Activated effector memory CD4-positive, alpha-beta T cell treated with Interleukin-2 at 50 U/mL for 16 hours (primary cell): ENCODE measurements around the gene CNPY1.

Experiments
- DNase-seq: peaks from one replicate; pipeline ENCODE4 v3.0.0-alpha.2; 2020

Gene CNPY1

GRCh38 chr7:155487509-155488482 is 58.6 kb downstream of the CNPY1 start:
- DNase-seq, result no peak

- no peak for DNase-seq
Observed at GRCh38 chr7:155486783-155487508, 59.4 kb downstream of the CNPY1 start.

- DNase-seq, result no peak
Observed at GRCh38 chr7:155484483-155485399, 61.6 kb downstream of the CNPY1 start.

DNA sequence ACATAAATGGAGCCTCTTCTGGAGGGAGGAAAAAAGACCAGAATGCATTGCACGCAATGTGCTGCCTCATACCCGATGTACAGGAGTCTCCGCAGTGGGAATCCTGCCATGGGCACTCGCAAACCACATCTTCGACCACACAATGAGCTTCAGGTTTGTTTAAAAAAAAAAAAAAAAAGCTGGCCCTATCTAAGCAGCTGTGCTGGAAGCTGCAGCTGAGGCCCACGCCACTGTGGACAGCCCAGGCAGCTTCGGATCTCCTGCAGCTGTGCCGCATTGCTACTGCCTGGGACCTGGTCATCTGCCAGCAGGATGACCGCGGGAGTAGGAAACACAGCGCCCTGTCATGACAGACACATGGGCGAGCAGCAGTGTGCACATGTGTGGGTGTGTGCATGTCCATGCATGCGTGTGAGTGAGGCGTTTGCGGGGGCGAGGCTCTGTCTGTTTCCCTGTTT is 62.5 kb downstream of the CNPY1 start:
- DNase-seq, result no peak

DNA sequence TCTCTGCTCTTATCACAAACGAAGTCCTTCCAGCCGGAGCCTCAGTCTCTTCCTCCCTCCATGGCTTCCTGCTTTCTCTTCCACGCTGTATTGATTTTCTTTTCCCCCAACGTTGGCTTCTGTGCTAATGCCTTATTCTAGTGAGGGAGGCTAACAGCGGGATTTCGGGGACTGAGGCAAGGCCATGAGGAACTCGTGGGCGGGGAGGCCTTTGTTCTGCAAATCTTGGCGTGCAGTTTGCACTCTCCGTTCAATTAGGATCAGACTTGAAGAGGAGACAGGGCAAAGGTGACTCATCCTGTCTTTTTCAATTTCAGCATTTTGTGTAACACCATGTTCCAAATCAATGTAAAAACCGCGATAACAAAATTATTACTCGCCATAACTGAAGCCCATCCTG is 63.1 kb downstream of the CNPY1 start:
- no peak for DNase-seq

DNA sequence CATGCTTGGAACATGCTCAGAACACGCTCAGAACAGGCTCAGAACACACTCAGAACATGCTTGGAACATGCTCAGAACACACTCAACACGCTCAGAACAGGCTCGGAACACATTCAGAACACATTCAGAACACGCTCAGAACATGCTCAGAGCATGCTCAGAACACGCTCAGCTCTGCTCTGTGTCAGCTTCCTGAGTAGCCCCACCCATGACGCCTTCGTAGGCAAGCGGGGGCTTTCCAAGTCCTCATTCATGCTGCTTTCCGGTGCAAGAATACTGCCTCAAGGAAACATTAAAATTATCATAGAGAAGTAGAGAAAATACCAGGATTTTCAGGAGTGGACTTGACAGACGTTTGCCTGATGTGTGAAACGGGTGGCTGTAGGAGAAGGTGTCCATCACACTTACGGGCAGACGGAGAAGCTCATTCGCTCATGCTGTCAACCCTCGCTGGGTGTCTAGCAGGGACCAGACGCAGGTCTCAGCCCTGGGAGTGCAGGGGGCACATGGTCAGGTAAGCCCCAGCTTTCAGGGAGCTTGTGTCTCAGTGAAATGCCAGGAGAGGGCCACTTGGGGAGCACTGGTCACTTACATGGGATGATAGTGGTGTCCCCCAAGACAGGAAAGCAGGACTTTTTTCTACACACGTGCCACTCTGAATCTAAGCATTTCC is 63.7 kb downstream of the CNPY1 start:
- DNase-seq, result no peak

GRCh38 chr7:155481764-155482163 is 64.6 kb downstream of the CNPY1 start:
- DNase-seq, result no peak

DNA sequence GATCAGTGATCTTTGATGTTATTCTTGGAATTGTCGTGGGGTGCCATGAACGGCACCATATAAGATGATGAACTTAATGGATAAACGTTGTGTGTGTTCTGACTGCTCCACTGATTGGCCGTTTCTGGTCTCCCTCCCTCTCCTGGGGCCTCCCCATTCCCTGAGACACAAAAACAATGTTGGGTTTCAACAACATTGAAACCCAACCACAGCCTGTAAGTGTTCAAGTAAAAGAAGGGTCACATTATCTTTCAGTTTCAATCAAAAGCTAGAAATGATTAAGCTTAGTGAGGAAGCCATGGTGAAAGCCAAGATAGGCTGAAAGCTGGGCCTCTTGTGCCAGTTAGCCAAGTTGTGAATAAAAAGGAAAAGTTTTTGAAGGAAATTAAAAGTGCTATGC is 68.9 kb downstream of the CNPY1 start:
- DNase-seq, result no peak

- no peak for DNase-seq
Observed at GRCh38 chr7:155471718-155472117, 74.6 kb downstream of the CNPY1 start.

- no peak for DNase-seq
Observed at GRCh38 chr7:155470686-155471638, 75.4 kb downstream of the CNPY1 start.

GRCh38 chr7:155470186-155470487 is 76.2 kb downstream of the CNPY1 start:
- DNase-seq, result no peak

- no peak for DNase-seq
Observed at GRCh38 chr7:155469311-155470185, 76.8 kb downstream of the CNPY1 start.

- no peak for DNase-seq
Observed at GRCh38 chr7:155468785-155469148, 77.6 kb downstream of the CNPY1 start.

DNA sequence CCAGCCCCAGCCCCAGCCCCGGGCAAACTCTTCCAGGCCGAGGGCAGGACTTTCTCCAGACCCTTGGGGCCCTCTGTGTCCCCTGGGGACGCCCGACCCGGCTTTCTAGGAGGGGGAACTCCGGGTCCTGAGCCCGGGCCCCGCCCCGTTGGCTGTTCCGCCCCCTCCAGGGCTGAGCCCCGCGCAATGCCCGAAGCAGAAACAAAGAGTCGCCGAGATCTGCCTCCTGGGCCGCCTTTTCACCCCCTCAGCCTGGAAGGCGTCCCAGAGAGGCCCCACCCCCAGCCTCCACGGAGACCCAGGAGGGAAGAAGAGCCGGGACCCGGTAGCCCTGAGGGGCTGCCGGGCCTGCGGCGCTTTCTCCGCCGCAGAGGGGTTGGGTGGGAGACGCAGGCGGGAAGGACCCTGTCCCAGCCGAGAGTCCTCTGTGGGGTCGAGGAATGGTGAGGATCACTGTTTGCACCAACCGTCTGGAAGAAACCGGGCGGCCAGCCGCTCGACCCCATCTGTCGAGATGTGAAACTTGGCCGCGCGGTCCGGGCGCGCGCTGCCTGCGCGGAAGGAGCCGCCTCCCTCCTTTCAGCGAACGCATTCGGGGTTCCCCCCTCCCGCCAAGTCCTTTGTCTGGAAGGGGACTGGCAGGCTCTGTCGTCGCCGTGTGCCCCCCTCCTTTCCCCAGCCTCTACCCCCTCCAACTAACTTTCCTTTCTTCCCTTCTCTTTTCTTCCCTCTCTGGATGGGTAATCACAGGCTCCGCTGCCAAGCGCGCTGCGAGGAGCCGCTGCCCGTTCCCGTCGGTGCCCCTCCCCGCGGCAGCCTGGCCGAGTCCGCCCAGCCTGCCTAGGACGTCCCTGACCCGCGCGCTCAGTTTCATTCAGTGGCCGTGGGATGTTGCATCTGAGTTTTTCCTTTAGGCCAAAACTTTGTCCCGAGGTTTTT is 78.2 kb downstream of the CNPY1 start:
- no peak for DNase-seq

GRCh38 chr7:155466814-155467733 is 79.3 kb downstream of the CNPY1 start:
- DNase-seq, result no peak

DNA sequence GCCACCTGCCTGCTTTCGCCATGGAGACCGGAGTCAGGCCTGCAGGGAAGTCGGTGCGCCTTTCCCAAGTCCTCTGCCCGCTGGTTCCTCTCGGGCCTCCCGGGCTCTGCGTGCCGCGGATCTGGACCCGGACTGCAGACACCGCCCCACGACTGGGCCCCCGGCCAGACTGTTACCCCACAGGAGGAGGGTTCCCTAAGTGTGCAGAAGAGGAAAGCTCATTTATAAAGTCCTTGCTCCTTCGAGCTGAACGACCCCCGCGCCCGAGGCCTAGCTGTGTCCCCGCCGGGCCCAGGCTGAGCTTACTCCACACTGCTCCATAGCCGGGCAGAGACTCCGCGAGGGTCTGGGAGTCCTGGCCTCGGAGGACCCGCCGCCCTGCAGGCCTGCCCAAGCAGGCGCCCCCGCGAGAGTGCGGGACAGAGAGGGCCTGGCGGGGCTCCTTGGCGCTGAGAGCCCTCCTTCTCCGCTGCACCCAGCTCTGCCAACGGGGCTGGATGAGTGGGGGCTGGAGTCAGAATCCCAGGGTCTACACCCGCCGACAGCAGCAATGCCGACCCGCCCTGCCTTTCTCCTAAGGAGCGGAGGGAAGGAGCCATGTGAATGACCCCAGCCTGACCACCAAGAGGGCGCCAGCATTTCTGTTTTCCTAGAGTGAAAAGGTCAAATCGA is 80.1 kb downstream of the CNPY1 start:
- DNase-seq, result no peak

DNA sequence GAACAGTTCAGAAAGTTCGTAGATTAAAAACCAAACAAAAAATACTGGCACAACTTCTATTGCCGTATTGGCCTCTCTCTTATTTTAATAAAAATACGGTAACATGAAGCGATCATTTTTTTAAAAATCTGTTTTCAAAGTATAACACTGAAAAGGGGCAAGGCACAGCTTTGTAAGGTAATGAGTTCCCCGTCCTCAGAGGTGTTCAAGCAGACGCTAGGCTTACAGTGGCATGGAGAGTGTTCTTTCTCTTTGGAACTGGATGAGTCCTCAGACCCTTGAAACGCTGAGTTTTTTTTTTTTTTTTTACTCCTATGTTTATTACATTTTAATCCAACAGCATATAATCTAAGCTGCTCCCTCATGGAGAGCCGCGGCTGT is 80.6 kb downstream of the CNPY1 start:
- DNase-seq, result no peak
